ENCODE results near the gene GKN1. TPM values are rescaled to one million over a fixed set of nuclear protein-coding genes. Genes with fewer than 3 reads are reported as not detected.

Gene GKN1
- total RNA-seq, 1 donor from 2014 or later: not detected

DNA sequence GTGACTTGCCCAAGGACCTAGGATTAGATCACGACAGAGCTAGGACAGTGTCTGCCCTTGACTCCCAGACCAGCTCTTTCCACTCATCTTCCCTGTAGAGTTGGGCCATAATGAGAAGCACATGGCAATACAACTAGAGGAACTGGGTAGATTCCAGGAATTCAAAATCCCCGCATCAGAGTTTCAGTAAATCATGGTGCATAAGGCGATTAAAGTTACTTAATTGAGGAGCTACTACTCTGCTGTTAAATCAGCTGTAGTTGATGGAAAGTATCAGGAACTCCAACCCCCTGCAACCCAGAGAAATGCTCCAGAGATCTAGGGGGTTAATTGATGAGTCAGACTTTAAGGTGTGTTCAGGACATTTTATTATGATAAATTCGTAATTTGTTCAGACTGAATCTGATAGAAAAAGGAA lies 44.3 kb downstream of the GKN1 start:
- DNase-seq (no peak), ATAC-seq (no peak)
- H3K27ac ChIP-seq: no peak overlapping the region
- TF ChIP-seq CTCF (IDR thresholded peaks at IDR 0.05): no peak
- no peak overlapping the region for H3K4me3 ChIP-seq
- intact Hi-C loops (cut with DNase I): no loop called here
- H3K36me3 ChIP-seq: no peaks in the 10 kb centered on the region
- H3K9me3 ChIP-seq: no peaks in the 10 kb centered on the region
- peaks cover 26% of the 10 kb centered on the region for H3K4me1 ChIP-seq
- H3K27me3 ChIP-seq (ENCODE audit: low read depth): peaks cover 17% of the 10 kb centered on the region

- no peak for ATAC-seq
- Histone ChIP-seq H3K4me1 (peaks cover 16% of the 10 kb centered on the region), H3K27me3 (ENCODE audit: low read depth) (peaks cover under 1% of the 10 kb centered on the region), H3K4me3 (no peak overlapping the region), H3K9me3 (no peaks in the 10 kb centered on the region), H3K36me3 (no peaks in the 10 kb centered on the region), H3K27ac (no peak overlapping the region)
- intact Hi-C loops (cut with DNase I): no loop called here
- no peak for TF ChIP-seq CTCF (IDR thresholded peaks at IDR 0.05)
- DNase-seq: no peak
Observed at GRCh38 chr2:69020496-69021426, 46.3 kb downstream of the GKN1 start.

DNA sequence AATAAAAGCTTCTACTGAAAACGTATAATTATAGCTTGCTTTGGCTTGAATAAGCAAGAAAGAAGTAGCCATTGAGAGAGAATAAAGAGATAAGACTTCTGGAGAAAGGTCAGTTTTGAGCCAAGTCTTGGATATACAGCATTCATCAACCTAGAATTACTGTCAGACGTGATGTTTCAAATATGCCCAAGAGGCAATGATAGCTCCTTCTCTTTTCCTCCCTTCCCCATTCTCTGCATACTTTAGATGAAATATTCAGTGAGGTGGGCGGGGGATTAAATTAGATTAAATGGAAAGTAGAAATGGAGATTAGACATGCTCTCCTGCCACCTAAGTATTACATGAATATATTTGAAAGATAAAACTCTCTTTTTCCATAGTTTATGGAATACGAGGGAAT lies 47.3 kb downstream of the GKN1 start:
- Histone ChIP-seq H3K4me3 (no peak overlapping the region), H3K27ac (no peak overlapping the region), H3K36me3 (no peaks in the 10 kb centered on the region), H3K27me3 (ENCODE audit: low read depth) (no peaks in the 10 kb centered on the region), H3K9me3 (no peaks in the 10 kb centered on the region), H3K4me1 (peaks cover 16% of the 10 kb centered on the region)
- no peak for TF ChIP-seq CTCF (IDR thresholded peaks at IDR 0.05)
- DNase-seq (no peak), ATAC-seq (no peak)
- intact Hi-C loops (cut with DNase I): no loop called here

DNA sequence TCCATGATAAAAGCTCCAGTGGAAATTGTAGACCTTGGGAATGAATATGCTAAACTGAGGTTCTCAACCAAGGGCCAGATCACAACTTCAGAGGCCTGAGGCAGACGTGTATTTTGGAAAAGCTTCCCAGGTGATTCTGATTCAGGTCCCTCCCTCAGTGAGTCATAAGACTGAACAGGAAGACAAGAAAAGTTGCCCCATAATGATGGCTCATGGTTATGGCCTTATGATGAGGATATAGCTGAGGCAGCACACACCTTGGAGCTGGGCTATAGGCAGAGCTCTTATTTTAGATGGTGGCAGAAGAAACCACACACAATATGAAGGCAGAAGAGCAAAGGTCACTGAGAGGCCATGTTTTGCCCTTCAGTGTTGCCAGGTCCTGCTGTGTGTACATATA lies 48.1 kb downstream of the GKN1 start:
- no peak for TF ChIP-seq CTCF (IDR thresholded peaks at IDR 0.05)
- H3K27ac ChIP-seq: no peak overlapping the region
- H3K4me3 ChIP-seq: no peak overlapping the region
- intact Hi-C loops (cut with DNase I): no loop called here
- H3K27me3 ChIP-seq (ENCODE audit: low read depth): no peaks in the 10 kb centered on the region
- ATAC-seq: no peak
- peaks cover 16% of the 10 kb centered on the region for H3K4me1 ChIP-seq
- H3K9me3 ChIP-seq: no peaks in the 10 kb centered on the region
- DNase-seq: no peak
- H3K36me3 ChIP-seq: no peaks in the 10 kb centered on the region

- Histone ChIP-seq H3K27me3 (ENCODE audit: low read depth) (no peaks in the 10 kb centered on the region), H3K4me1 (peaks cover 16% of the 10 kb centered on the region), H3K4me3 (no peak overlapping the region), H3K36me3 (no peaks in the 10 kb centered on the region), H3K27ac (no peak overlapping the region), H3K9me3 (no peaks in the 10 kb centered on the region)
- ATAC-seq (no peak), DNase-seq (no peak)
- intact Hi-C loops (cut with DNase I): no loop called here
- TF ChIP-seq CTCF (IDR thresholded peaks at IDR 0.05): no peak
Observed at GRCh38 chr2:69023236-69023635, 48.8 kb downstream of the GKN1 start.

All from lower lobe of right lung (tissue), 2 donors.